Adrenal gland (tissue), 12 donors: ENCODE data around the gene DLGAP4. TPM values are rescaled to one million over a fixed set of nuclear protein-coding genes. Genes with fewer than 3 reads are reported as not detected.

ENCODE experiments used
- DNase-seq, 7 donors: peaks; one replicate each; pipeline ENCODE4 v3.0.0-alpha.2; 2019 to 2020
- H3K27ac ChIP-seq, 5 donors: fragments of 200-600 bp; sonication (generic) in 4 of 5; 1 replicate in 3 of 5; 2 replicates in 2 of 5; pipeline versions ENCODE4 v1.5.1 to v1.8.0; 2016 to 2020; ENCODE audit warnings: mild to moderate bottlenecking in 1 of 5
- H3K27me3 ChIP-seq: fragments of 200-600 bp; 2 replicates; pipeline ENCODE4 v1.8.0; 2021
- H3K36me3 ChIP-seq, 2 donors: fragments of 200-600 bp; replicated peaks in 1 of 2; 1 replicate in 1 of 2; 2 replicates in 1 of 2; pipeline versions ENCODE4 v1.5.1 to v1.8.0; 2018 to 2022
- H3K4me1 ChIP-seq, 2 donors: fragments of 200-600 bp; replicated peaks in 1 of 2; 1 replicate in 1 of 2; 2 replicates in 1 of 2; pipeline versions ENCODE4 v1.5.1 to v1.8.0; 2018 to 2021
- H3K4me3 ChIP-seq, 4 donors: fragments of 200-600 bp; sonication (generic) in 3 of 4; one replicate each; pipeline ENCODE4 v1.5.1; 2016 to 2018
- H3K9me3 ChIP-seq, 3 donors: fragments of 200-600 bp; sonication (generic) in 1 of 3; replicated peaks in 1 of 3; 1 replicate in 2 of 3; 2 replicates in 1 of 3; pipeline versions ENCODE4 v1.5.1 to v1.8.0; 2016 to 2021
- POLR2A ChIP-seq, 2 donors: fragments of 450-650 bp; IDR thresholded peaks; one replicate each; pipeline ENCODE4 v1.6.1; 2017; ENCODE audit warnings: antibody characterized with exemption in 2 of 2, mild to moderate bottlenecking in 2 of 2, moderate library complexity in 1 of 2
- WGBS, 4 donors: extraction: QIAGEN DNeasy Blood & Tissue Kit in 2 of 4; methylation state at CpG; one replicate each; pipeline versions ENCODE4 v1.1.5 to v1.1.7; 2013 to 2017; 5-methylcytosine and 5-hydroxymethylcytosine counted together
- intact Hi-C, 2 donors: fragments of 100-400 bp; cut with DNase I; formaldehyde crosslinking; loops; one replicate each; pipeline versions ENCODE4 v1.14.1 to v1.15.0; 2022 to 2023
- polyA plus RNA-seq, 3 donors: library from polyadenylated mRNA; stranded (reverse); fragments of 200-250 nt in 2 of 3; fragments of 350-450 nt in 1 of 3; fragmentation: Illumina TruSeq in 1 of 3; extraction: RNeasy Lipid Tissue Mini Kit (QIAGEN cat#74804) in 1 of 3; gene quantifications; one replicate each; pipeline ENCODE4 v1.2.3, GENCODE V29; 2013 to 2014
- total RNA-seq, 9 donors: library from RNA; depleted of rRNA in 4 of 9; stranded (reverse); fragments of >200 nt in 4 of 9; fragments of 120-200 nt in 1 of 9; fragmentation: NEBNext Ultra II Directional in 1 of 9; extraction: Animal tissue kit (Norgen Biotek cat#: 25700) in 1 of 9; gene quantifications; one replicate each; pipeline versions ENCODE4 v1.1.0 to v1.2.4, GENCODE V29; 2013 to 2023
- TF ChIP-seq, protein P1 (sequence below), 6 experiments: fragments of 450-650 bp in 4 of 6; fragments of 200-600 bp in 2 of 6; sonication (generic) in 1 of 6; IDR thresholded peaks; 1 replicate in 5 of 6; 2 replicates in 1 of 6; pipeline versions ENCODE4 v1.5.1 to v1.8.0; 2016 to 2021; ENCODE audit warnings: antibody characterized with exemption in 6 of 6, mild to moderate bottlenecking in 2 of 6, moderate library complexity in 1 of 6
- donor health status: healthy with polysubstance abuse.
- donor health status: Bipolar disorder and iron deficiency.
- donor health status: DM: yes; HTN: yes; CAD: no.
- donor health status: DM: no; HTN: no; CAD: no.
- donor health status: DM: no; HTN: no; CAD: no.
- donor health status: DM: yes; HTN: yes; CAD: no.

Gene DLGAP4
- total and polyA plus RNA-seq, 12 donors: 13.5 to 95.2 (median 64.0) TPM

GRCh38 chr20:36490191-36490590 is 184.1 kb downstream of the DLGAP4 start:
- no peak overlapping the region for H3K4me3 ChIP-seq
- WGBS, 4 donors: 74 to 100% (median 82%) methylated on average over 1 of the region's 1 CpG
- no peaks in the 10 kb centered on the region for H3K27me3 ChIP-seq
- TF ChIP-seq POLR2A (IDR thresholded peaks at IDR 0.05): no peak
- TF ChIP-seq, protein P1, sequence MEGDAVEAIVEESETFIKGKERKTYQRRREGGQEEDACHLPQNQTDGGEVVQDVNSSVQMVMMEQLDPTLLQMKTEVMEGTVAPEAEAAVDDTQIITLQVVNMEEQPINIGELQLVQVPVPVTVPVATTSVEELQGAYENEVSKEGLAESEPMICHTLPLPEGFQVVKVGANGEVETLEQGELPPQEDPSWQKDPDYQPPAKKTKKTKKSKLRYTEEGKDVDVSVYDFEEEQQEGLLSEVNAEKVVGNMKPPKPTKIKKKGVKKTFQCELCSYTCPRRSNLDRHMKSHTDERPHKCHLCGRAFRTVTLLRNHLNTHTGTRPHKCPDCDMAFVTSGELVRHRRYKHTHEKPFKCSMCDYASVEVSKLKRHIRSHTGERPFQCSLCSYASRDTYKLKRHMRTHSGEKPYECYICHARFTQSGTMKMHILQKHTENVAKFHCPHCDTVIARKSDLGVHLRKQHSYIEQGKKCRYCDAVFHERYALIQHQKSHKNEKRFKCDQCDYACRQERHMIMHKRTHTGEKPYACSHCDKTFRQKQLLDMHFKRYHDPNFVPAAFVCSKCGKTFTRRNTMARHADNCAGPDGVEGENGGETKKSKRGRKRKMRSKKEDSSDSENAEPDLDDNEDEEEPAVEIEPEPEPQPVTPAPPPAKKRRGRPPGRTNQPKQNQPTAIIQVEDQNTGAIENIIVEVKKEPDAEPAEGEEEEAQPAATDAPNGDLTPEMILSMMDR (IDR thresholded peaks at IDR 0.05): no peak
- H3K27ac ChIP-seq: no peak overlapping the region
- peaks cover 22 to 76% of the 10 kb centered on the region in 2 donors for H3K4me1 ChIP-seq
- DNase-seq: no peak
- H3K9me3 ChIP-seq: no peaks in the 10 kb centered on the region
- intact Hi-C loops: no loop called here
- H3K36me3 ChIP-seq: no peaks in the 10 kb centered on the region

GRCh38 chr20:36491901-36492617 is 185.9 kb downstream of the DLGAP4 start:
- 37 to 63% (median 57%) methylated on average over 5 to 8 of the region's 8 CpGs for WGBS, 4 donors
- Histone ChIP-seq H3K36me3 (peaks cover 0 to 9% of the 10 kb centered on the region in 2 donors), H3K4me3 (no peak overlapping the region), H3K4me1 (peaks cover 11 to 60% of the 10 kb centered on the region in 2 donors), H3K27ac (peak overlapping the region in 3 of 5 donors; percentile 76 to 89 (median 87)), H3K27me3 (no peaks in the 10 kb centered on the region), H3K9me3 (no peaks in the 10 kb centered on the region)
- no peak for DNase-seq
- no peak for TF ChIP-seq POLR2A (IDR thresholded peaks at IDR 0.05)
- TF ChIP-seq, protein P1 (IDR thresholded peaks at IDR 0.05): no peak
- intact Hi-C loops: no loop called here

DNA sequence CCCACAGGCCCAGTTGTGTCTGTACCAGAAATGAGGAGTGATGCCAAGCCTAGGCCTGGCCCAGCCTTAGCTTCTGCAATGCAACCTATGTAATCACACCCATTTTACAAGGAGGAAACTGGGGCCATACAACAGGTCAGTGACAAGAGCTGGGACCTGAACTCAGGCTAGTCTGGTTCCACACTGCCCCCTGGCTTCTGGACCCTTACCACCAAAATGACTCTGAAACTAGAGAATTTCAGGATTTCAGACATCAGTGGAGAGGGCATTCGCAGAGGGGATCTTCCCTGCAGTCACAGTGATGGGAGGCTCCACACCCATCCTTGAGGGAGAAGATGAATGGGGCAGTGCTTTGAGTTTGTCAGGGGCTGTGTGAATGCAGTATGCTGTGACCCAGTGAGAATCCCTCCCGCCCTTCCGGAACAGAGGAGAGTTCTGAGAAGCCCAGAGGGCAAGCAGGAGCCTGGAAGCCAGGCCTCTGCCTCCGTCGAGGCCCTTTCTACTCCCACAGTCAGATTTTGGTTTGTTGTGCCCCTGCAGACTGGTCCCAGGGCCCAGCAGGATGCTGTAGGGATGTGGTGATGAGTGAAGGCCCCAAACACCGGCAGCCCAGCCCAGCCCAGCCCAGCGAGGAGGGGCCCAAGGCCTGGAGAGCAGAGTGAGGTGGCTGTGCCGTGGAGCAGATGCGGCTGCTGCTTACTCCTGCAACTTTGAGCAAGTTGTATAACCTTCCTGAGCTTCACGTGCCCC is 187.1 kb downstream of the DLGAP4 start:
- no peaks in the 10 kb centered on the region for H3K9me3 ChIP-seq
- H3K36me3 ChIP-seq: peaks cover 0 to 21% of the 10 kb centered on the region in 2 donors
- H3K27ac ChIP-seq: peak overlapping the region in 4 of 5 donors; percentile 7 to 89 (median 82)
- no peak overlapping the region for H3K4me3 ChIP-seq
- 53 to 67% (median 63%) methylated on average over 9 to 10 of the region's 10 CpGs for WGBS, 4 donors
- TF ChIP-seq, protein P1 (IDR thresholded peaks at IDR 0.05): peak in 2 of 6 experiments; percentile 18 to 28
- TF ChIP-seq POLR2A (IDR thresholded peaks at IDR 0.05): no peak
- intact Hi-C loops: no loop called here
- H3K4me1 ChIP-seq: peaks cover 16 to 60% of the 10 kb centered on the region in 2 donors
- no peak for DNase-seq
- H3K27me3 ChIP-seq: no peaks in the 10 kb centered on the region

GRCh38 chr20:36493801-36494114 is 187.6 kb downstream of the DLGAP4 start:
- Histone ChIP-seq H3K4me1 (peaks cover 16 to 56% of the 10 kb centered on the region in 2 donors), H3K27me3 (no peaks in the 10 kb centered on the region), H3K4me3 (no peak overlapping the region), H3K36me3 (peaks cover 0 to 26% of the 10 kb centered on the region in 2 donors), H3K9me3 (no peaks in the 10 kb centered on the region), H3K27ac (peak overlapping the region in 4 of 5 donors; percentile 7 to 89 (median 82))
- peak in 1 of 2 donors; percentile 56 for TF ChIP-seq POLR2A (IDR thresholded peaks at IDR 0.05)
- TF ChIP-seq, protein P1 (IDR thresholded peaks at IDR 0.05): no peak
- intact Hi-C loops: no loop called here
- 23 to 27% (median 26%) methylated on average over 6 to 7 of the region's 7 CpGs; no CpG with 5 or more reads in 1 of the 4 donors for WGBS, 4 donors
- DNase-seq: peak; percentile 71 to 93 (median 91)
